OCI-LY7 (cell line): Measurements from ENCODE around the gene ANKS6. TPM values are rescaled to one million over a fixed set of nuclear protein-coding genes. Genes with fewer than 3 reads are reported as not detected.

Experiments used
- BruUV-seq: library from RNA; stranded (reverse); fragments of 400-500 nt; replicated peaks from 2 replicates; lab custom pipeline; 2021; lab: Mats Ljungman, UMichigan
- CTCF ChIA-PET: fragments of 300-600 bp; sonication (Branson Sonifier 250); formaldehyde crosslinking; loops from one replicate; lab custom pipeline; 2022; ENCODE audit warnings: antibody characterized with exemption; ENCODE audit not compliant: unreplicated experiment; lab: Charles Lee
- POLR2A ChIA-PET: fragments of 300-600 bp; sonication (Branson Sonifier 250); formaldehyde crosslinking; loops from one replicate; lab custom pipeline; 2022; ENCODE audit warnings: antibody characterized with exemption; lab: Charles Lee
- DNase-seq: peaks from one replicate; pipeline ENCODE4 v3.0.0-alpha.2; 2015; ENCODE audit warnings: low spot score
- H2AFZ ChIP-seq: fragments of 200-600 bp; sonication (generic), shearing (Covaris generic); 2 replicates; pipeline ENCODE4 v1.6.1; 2014; ENCODE audit warnings: mild to moderate bottlenecking, antibody characterized with exemption, low read length, moderate library complexity
- H3K27ac ChIP-seq: fragments of 200-600 bp; sonication (generic); 2 replicates; pipeline ENCODE4 v1.5.1; 2014; ENCODE audit warnings: mixed run types, low read depth, mild to moderate bottlenecking, moderate library complexity, low read length, inconsistent platforms; ENCODE audit not compliant: poor library complexity, severe bottlenecking
- H3K36me3 ChIP-seq: fragments of 200-600 bp; sonication (generic); 2 replicates; pipeline ENCODE4 v1.6.1; 2014; ENCODE audit warnings: mild to moderate bottlenecking, antibody characterized with exemption, low read length, moderate library complexity, mixed read lengths; ENCODE audit not compliant: insufficient read depth
- H3K4me1 ChIP-seq: fragments of 200-600 bp; sonication (generic); 2 replicates; pipeline ENCODE4 v1.5.1; 2014; ENCODE audit warnings: mild to moderate bottlenecking, low read length; ENCODE audit not compliant: insufficient read depth, poor library complexity, severe bottlenecking
- H3K4me2 ChIP-seq: fragments of 200-600 bp; sonication (generic); 2 replicates; pipeline ENCODE4 v1.6.1; 2014; ENCODE audit warnings: mild to moderate bottlenecking, low read length
- H3K4me3 ChIP-seq: fragments of 200-600 bp; sonication (generic); 2 replicates; pipeline ENCODE4 v1.5.1; 2014; ENCODE audit warnings: mild to moderate bottlenecking, low read depth, low read length; ENCODE audit not compliant: poor library complexity, severe bottlenecking
- H3K79me2 ChIP-seq: fragments of 200-600 bp; sonication (generic); 2 replicates; pipeline ENCODE4 v1.6.1; 2016; ENCODE audit warnings: low read depth, mild to moderate bottlenecking, low read length, moderate library complexity, mixed read lengths; ENCODE audit not compliant: insufficient read depth
- H3K9me2 ChIP-seq: fragments of 200-600 bp; sonication (generic); 2 replicates; pipeline ENCODE4 v1.6.1; 2016; ENCODE audit warnings: mild to moderate bottlenecking, low read length, mixed read lengths; ENCODE audit not compliant: insufficient read depth
- H3K9me3 ChIP-seq: fragments of 200-600 bp; sonication (generic); 2 replicates; pipeline ENCODE4 v1.6.1; 2014; ENCODE audit warnings: mild to moderate bottlenecking, mixed run types, low read length, mixed read lengths
- H4K20me1 ChIP-seq: fragments of 200-600 bp; sonication (generic); 2 replicates; pipeline ENCODE4 v1.6.1; 2014; ENCODE audit warnings: mild to moderate bottlenecking, antibody characterized with exemption, low read length, moderate library complexity, mixed read lengths; ENCODE audit not compliant: insufficient read depth
- CTCF ChIP-seq: fragments of 200-600 bp; sonication (generic); conservative IDR thresholded peaks from 2 replicates; pipeline ENCODE4 v1.5.1; 2014; ENCODE audit warnings: mild to moderate bottlenecking, antibody characterized with exemption, low read length, moderate library complexity, mixed read lengths
- EZH2phosphoT487 ChIP-seq: fragments of 200-600 bp; sonication (generic); IDR thresholded peaks from 2 replicates; pipeline ENCODE4 v1.6.1; 2018; ENCODE audit warnings: low read depth, borderline replicate concordance, mild to moderate bottlenecking, mixed run types, antibody characterized with exemption, low read length, moderate library complexity, mixed read lengths
- intact Hi-C: fragments of 100-400 bp; cut with micrococcal nuclease; formaldehyde crosslinking; loops from one replicate; pipeline ENCODE4 v1.10.0; 2022; ENCODE audit not compliant: unreplicated experiment
- total RNA-seq, 2 experiments: library from RNA; depleted of rRNA in 1 of 2; stranded (reverse); fragments of >200 nt in 1 of 2; shearing (Covaris generic) in 1 of 2; gene quantifications; 2 replicates each; pipeline ENCODE4 v1.2.3, GENCODE V29; 2014 to 2022

ANKS6 gene
- total RNA-seq, 2 experiments from 2014 or later: 22.2 to 28.5 TPM

DNA sequence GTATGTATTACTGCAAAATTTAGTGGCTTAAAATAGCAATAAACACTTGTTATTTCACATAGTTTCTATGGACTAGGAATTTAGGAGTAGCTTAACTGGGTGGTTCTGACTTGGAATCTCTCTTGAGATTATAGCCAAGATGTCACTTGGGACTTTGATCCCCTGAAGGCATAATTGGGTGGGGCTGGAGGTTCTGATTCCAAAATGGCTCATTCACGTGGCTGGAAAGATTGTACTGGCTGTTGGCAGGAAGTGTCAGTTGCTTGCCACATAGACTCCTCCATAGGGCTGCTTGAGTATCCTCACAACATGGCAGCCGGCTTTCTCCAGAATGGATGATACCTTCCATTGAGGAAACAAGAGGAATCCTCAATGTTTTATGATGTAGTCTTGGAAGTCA lies 22.4 kb upstream of the ANKS6 start:
- H3K4me1 ChIP-seq: no peaks in the 10 kb centered on the region
- DNase-seq: no peak
- no peaks in the 10 kb centered on the region for H3K9me3 ChIP-seq
- H3K27ac ChIP-seq: no peak overlapping the region
- no peak overlapping the region for H3K4me2 ChIP-seq
- no peak overlapping the region for H2AFZ ChIP-seq
- CTCF ChIA-PET: no interaction called here
- TF ChIP-seq EZH2phosphoT487: no peak
- TF ChIP-seq CTCF: no peak
- no peaks in the 10 kb centered on the region for H4K20me1 ChIP-seq
- intact Hi-C loops: no loop called here
- H3K4me3 ChIP-seq: no peak overlapping the region
- no TSS peak for BruUV-seq
- H3K9me2 ChIP-seq: no peaks in the 10 kb centered on the region
- POLR2A ChIA-PET: no interaction called here
- H3K36me3 ChIP-seq: no peaks in the 10 kb centered on the region
- no peaks in the 10 kb centered on the region for H3K79me2 ChIP-seq

- BruUV-seq: no TSS peak
- no peaks in the 10 kb centered on the region for H3K9me3 ChIP-seq
- H3K4me2 ChIP-seq: no peak overlapping the region
- no peaks in the 10 kb centered on the region for H3K79me2 ChIP-seq
- no peaks in the 10 kb centered on the region for H3K36me3 ChIP-seq
- H3K9me2 ChIP-seq: no peaks in the 10 kb centered on the region
- TF ChIP-seq EZH2phosphoT487 (no peak), CTCF (no peak)
- no peaks in the 10 kb centered on the region for H4K20me1 ChIP-seq
- DNase-seq: no peak
- no peak overlapping the region for H2AFZ ChIP-seq
- no peak overlapping the region for H3K4me3 ChIP-seq
- CTCF ChIA-PET: no interaction called here
- intact Hi-C loops: no loop called here
- POLR2A ChIA-PET: interaction anchor here (0.7 to 0.9 kb wide), 2 partner anchors 529 to 726 kb away, joined by 3 to 4 read pairs; no protein-coding TSS in a partner anchor
- no peak overlapping the region for H3K27ac ChIP-seq
- no peaks in the 10 kb centered on the region for H3K4me1 ChIP-seq
Measured at GRCh38 chr9:98815391-98815951, 19.1 kb upstream of the ANKS6 start.

GRCh38 chr9:98811051-98811650 lies 14.8 kb upstream of the ANKS6 start:
- BruUV-seq: no TSS peak
- H3K79me2 ChIP-seq: no peaks in the 10 kb centered on the region
- H3K4me2 ChIP-seq: no peak overlapping the region
- intact Hi-C loops: no loop called here
- no peaks in the 10 kb centered on the region for H3K36me3 ChIP-seq
- no peak for DNase-seq
- H3K27ac ChIP-seq: no peak overlapping the region
- ChIA-PET CTCF (no interaction called here), POLR2A (no interaction called here)
- H3K9me3 ChIP-seq: no peaks in the 10 kb centered on the region
- H3K9me2 ChIP-seq: no peaks in the 10 kb centered on the region
- no peak overlapping the region for H2AFZ ChIP-seq
- H3K4me1 ChIP-seq: peaks cover 7% of the 10 kb centered on the region
- no peaks in the 10 kb centered on the region for H4K20me1 ChIP-seq
- no peak overlapping the region for H3K4me3 ChIP-seq
- TF ChIP-seq EZH2phosphoT487: no peak
- TF ChIP-seq CTCF: no peak
